Measurements from ENCODE around the gene POTEE. TPM values are rescaled to one million over a fixed set of nuclear protein-coding genes. Genes with fewer than 3 reads are reported as not detected.
"Not testable (repeated sequence)": the region's sequence is repeated elsewhere in the genome, so short reads cannot be mapped to it uniquely, and the experiment has no call there.

Gene POTEE
- total RNA-seq (2021; ENCODE audit: unreplicated experiment) (1.1 TPM), Bru-seq, nascent RNA (percentile 37 among the genes with signal in this experiment), BruChase-seq, experiment 1, labeled RNA remaining after a 2-hour chase (percentile 54 among the genes with signal in this experiment), BruChase-seq, experiment 2, labeled RNA remaining after a 6-hour chase (percentile 68 among the genes with signal in this experiment)
- 1.3 TPM for polyA plus RNA-seq (2012; ENCODE audit: insufficient read length)
- long read RNA-seq = 0 reads

GRCh38 chr2:131209030-131209772, at the start of gene POTEE:
TSS of gene POTEE (plus strand) at chr2:131209536. CDS start at chr2:131218403, 8,867 bp downstream.
- POLR2A ChIA-PET; CTCF ChIA-PET; H3K27ac ChIP-seq (ENCODE audit: low read length); H3K27me3 ChIP-seq (ENCODE audit: control insufficient read depth, insufficient read depth, low read length); H3K4me1 ChIP-seq (ENCODE audit: control insufficient read depth, insufficient read depth, low read length); H3K9me3 ChIP-seq (ENCODE audit: control insufficient read depth, insufficient read depth, low read depth, low read length); intact Hi-C loops (cut with micrococcal nuclease; ENCODE audit: unreplicated experiment); BruUV-seq (replicated peaks); DNase-seq (ENCODE audit: low read depth, low spot score); H3K36me3 ChIP-seq (ENCODE audit: control insufficient read depth, insufficient read depth, low read length); in situ Hi-C loops (cut with HindIII; ENCODE audit: low pct_unique_long_range_greater_than_20kb, low sequenced_read_pairs): not testable (repeated sequence)
- ATAC-seq = peak; percentile 71
- H3K4me3 ChIP-seq (ENCODE audit: low read depth in 2 of 2, low read length in 2 of 2) = peak within 1 kb of the TSS; percentile 17 to 25; a peak in 2 of 4 replicates

- POLR2A ChIA-PET; H3K36me3 ChIP-seq (ENCODE audit: control insufficient read depth, insufficient read depth, low read length); ATAC-seq; H3K27ac ChIP-seq (ENCODE audit: low read length); DNase-seq (ENCODE audit: low read depth, low spot score); H3K9me3 ChIP-seq (ENCODE audit: control insufficient read depth, insufficient read depth, low read depth, low read length); H3K4me1 ChIP-seq (ENCODE audit: control insufficient read depth, insufficient read depth, low read length); H3K4me3 ChIP-seq (ENCODE audit: low read depth in 2 of 2, low read length in 2 of 2); intact Hi-C loops (cut with micrococcal nuclease; ENCODE audit: unreplicated experiment); in situ Hi-C loops (cut with HindIII; ENCODE audit: low pct_unique_long_range_greater_than_20kb, low sequenced_read_pairs); BruUV-seq (replicated peaks); H3K27me3 ChIP-seq (ENCODE audit: control insufficient read depth, insufficient read depth, low read length): not testable (repeated sequence)
- CTCF ChIA-PET = interaction anchor here (0.6 kb wide), 2 partner anchors 409 to 506 kb away, joined by 3 to 5 read pairs; no protein-coding TSS in a partner anchor
These were observed 43.8 kb upstream of the POTEE start for GRCh38 chr2:131165562-131165961.

GRCh38 chr2:131168538-131168937, 40.8 kb upstream of the POTEE start:
- CTCF ChIA-PET = interaction anchor here (0.5 kb wide), 1 partner anchor 169 kb away, joined by 8 read pairs; no protein-coding TSS in a partner anchor
- Histone ChIP-seq H3K27me3 (ENCODE audit: control insufficient read depth, insufficient read depth, low read length) (no peaks in the 10 kb centered on the region), H3K27ac (ENCODE audit: low read length) (no peak overlapping the region), H3K9me3 (ENCODE audit: control insufficient read depth, insufficient read depth, low read depth, low read length) (no peaks in the 10 kb centered on the region), H3K4me3 (ENCODE audit: low read depth in 2 of 2, low read length in 2 of 2) (no peak overlapping the region), H3K36me3 (ENCODE audit: control insufficient read depth, insufficient read depth, low read length) (no peaks in the 10 kb centered on the region), H3K4me1 (ENCODE audit: control insufficient read depth, insufficient read depth, low read length) (no peaks in the 10 kb centered on the region)
- DNase-seq (ENCODE audit: low read depth, low spot score) (no peak), ATAC-seq (no peak)
- intact Hi-C loops (cut with micrococcal nuclease; ENCODE audit: unreplicated experiment) = no loop called here
- no TSS peak for BruUV-seq (replicated peaks)
- TF ChIP-seq SIN3A (IDR thresholded peaks at IDR 0.05; ENCODE audit: borderline replicate concordance, insufficient read depth, low read depth, low read length) = no peak
- TF ChIP-seq TCF7L2 (IDR thresholded peaks at IDR 0.05; ENCODE audit: low read depth, low read length) = no peak
- TF ChIP-seq, protein P1, sequence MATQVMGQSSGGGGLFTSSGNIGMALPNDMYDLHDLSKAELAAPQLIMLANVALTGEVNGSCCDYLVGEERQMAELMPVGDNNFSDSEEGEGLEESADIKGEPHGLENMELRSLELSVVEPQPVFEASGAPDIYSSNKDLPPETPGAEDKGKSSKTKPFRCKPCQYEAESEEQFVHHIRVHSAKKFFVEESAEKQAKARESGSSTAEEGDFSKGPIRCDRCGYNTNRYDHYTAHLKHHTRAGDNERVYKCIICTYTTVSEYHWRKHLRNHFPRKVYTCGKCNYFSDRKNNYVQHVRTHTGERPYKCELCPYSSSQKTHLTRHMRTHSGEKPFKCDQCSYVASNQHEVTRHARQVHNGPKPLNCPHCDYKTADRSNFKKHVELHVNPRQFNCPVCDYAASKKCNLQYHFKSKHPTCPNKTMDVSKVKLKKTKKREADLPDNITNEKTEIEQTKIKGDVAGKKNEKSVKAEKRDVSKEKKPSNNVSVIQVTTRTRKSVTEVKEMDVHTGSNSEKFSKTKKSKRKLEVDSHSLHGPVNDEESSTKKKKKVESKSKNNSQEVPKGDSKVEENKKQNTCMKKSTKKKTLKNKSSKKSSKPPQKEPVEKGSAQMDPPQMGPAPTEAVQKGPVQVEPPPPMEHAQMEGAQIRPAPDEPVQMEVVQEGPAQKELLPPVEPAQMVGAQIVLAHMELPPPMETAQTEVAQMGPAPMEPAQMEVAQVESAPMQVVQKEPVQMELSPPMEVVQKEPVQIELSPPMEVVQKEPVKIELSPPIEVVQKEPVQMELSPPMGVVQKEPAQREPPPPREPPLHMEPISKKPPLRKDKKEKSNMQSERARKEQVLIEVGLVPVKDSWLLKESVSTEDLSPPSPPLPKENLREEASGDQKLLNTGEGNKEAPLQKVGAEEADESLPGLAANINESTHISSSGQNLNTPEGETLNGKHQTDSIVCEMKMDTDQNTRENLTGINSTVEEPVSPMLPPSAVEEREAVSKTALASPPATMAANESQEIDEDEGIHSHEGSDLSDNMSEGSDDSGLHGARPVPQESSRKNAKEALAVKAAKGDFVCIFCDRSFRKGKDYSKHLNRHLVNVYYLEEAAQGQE (IDR thresholded peaks at IDR 0.05; ENCODE audit: insufficient read depth in 1 of 2, low read depth in 2 of 2, low read length in 1 of 2) = no peak
- TF ChIP-seq, protein P2, sequence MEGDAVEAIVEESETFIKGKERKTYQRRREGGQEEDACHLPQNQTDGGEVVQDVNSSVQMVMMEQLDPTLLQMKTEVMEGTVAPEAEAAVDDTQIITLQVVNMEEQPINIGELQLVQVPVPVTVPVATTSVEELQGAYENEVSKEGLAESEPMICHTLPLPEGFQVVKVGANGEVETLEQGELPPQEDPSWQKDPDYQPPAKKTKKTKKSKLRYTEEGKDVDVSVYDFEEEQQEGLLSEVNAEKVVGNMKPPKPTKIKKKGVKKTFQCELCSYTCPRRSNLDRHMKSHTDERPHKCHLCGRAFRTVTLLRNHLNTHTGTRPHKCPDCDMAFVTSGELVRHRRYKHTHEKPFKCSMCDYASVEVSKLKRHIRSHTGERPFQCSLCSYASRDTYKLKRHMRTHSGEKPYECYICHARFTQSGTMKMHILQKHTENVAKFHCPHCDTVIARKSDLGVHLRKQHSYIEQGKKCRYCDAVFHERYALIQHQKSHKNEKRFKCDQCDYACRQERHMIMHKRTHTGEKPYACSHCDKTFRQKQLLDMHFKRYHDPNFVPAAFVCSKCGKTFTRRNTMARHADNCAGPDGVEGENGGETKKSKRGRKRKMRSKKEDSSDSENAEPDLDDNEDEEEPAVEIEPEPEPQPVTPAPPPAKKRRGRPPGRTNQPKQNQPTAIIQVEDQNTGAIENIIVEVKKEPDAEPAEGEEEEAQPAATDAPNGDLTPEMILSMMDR (IDR thresholded peaks at IDR 0.05) = no peak
- TF ChIP-seq POLR2AphosphoS5 (IDR thresholded peaks at IDR 0.05; ENCODE audit: low read depth, low read length) = no peak
- POLR2A ChIA-PET = no interaction called here
- in situ Hi-C loops (cut with HindIII; ENCODE audit: low pct_unique_long_range_greater_than_20kb, low sequenced_read_pairs) = no loop called here

DNA sequence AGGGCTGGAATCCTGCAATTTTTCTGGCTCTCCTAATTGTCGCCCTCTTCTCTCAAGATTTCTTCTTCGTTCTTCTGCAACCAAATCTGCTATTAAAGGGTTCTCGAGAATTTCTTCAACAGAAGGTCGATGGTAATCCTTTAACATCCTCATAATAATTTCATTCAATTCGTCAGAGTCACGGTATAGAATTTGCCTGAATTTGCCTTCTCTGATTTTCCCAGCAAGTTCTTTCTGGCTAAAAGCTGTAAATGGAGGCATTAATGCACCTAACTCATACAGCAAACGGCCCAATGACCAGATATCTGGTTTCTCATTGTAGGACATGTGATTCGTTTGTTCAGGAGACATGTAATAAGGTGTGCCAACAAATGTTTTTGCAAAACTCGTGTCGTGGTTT, 31.3 kb upstream of the POTEE start:
- H3K36me3 ChIP-seq (ENCODE audit: control insufficient read depth, insufficient read depth, low read length); BruUV-seq (replicated peaks); H3K27me3 ChIP-seq (ENCODE audit: control insufficient read depth, insufficient read depth, low read length); CTCF ChIA-PET; POLR2A ChIA-PET; H3K4me1 ChIP-seq (ENCODE audit: control insufficient read depth, insufficient read depth, low read length); H3K27ac ChIP-seq (ENCODE audit: low read length); H3K9me3 ChIP-seq (ENCODE audit: control insufficient read depth, insufficient read depth, low read depth, low read length); in situ Hi-C loops (cut with HindIII; ENCODE audit: low pct_unique_long_range_greater_than_20kb, low sequenced_read_pairs); intact Hi-C loops (cut with micrococcal nuclease; ENCODE audit: unreplicated experiment); H3K4me3 ChIP-seq (ENCODE audit: low read depth in 2 of 2, low read length in 2 of 2); DNase-seq (ENCODE audit: low read depth, low spot score); ATAC-seq: not testable (repeated sequence)

DNA sequence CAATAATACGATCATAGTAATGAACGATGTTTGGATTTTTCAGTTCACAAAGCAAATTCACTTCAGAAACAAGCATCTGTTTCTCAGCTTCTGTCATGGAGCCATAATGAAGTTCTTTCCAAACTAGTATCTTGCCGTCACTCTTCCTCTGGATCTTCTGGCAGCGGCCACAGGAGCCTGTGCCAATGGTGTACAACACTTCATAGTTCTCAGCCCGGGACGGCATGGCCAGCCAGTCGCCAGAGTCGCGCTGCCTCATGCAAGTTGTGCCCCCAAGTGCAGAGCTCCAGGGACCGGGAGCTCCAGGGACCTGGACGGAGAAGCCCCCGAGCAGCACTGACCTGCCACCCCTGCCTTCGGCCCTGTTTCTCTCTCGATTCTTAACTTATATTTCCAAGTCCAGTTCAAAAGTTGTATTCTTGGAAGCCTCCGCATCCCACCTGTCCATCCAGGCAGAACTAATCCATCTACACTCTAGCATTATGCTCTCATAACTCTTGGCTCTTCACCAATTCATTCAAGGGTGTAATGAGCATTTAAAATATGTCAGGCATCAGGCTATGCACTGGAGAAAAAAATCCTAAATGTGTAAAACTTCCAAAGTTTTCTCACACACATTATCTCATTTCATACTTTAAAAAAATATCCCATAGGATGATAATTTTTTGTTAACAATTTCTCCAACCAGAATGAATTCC, 30.5 kb upstream of the POTEE start:
- H3K27me3 ChIP-seq (ENCODE audit: control insufficient read depth, insufficient read depth, low read length); H3K9me3 ChIP-seq (ENCODE audit: control insufficient read depth, insufficient read depth, low read depth, low read length); in situ Hi-C loops (cut with HindIII; ENCODE audit: low pct_unique_long_range_greater_than_20kb, low sequenced_read_pairs); CTCF ChIA-PET; BruUV-seq (replicated peaks); H3K36me3 ChIP-seq (ENCODE audit: control insufficient read depth, insufficient read depth, low read length); H3K4me1 ChIP-seq (ENCODE audit: control insufficient read depth, insufficient read depth, low read length); ATAC-seq; POLR2A ChIA-PET; H3K27ac ChIP-seq (ENCODE audit: low read length); H3K4me3 ChIP-seq (ENCODE audit: low read depth in 2 of 2, low read length in 2 of 2); intact Hi-C loops (cut with micrococcal nuclease; ENCODE audit: unreplicated experiment); DNase-seq (ENCODE audit: low read depth, low spot score): not testable (repeated sequence)
